ENCODE results near the gene RASGEF1B.

Gene RASGEF1B

GRCh38 chr4:81508411-81509185, 36.9 kb upstream of the RASGEF1B start:
- Histone ChIP-seq H3K27me3 (ENCODE audit: control insufficient read depth in 1 of 2, insufficient read depth in 2 of 2, low read length in 2 of 2) (no peaks in the 10 kb centered on the region), H3K36me3 (ENCODE audit: insufficient read depth, low read length) (no peaks in the 10 kb centered on the region), H3K4me3 (ENCODE audit: low read depth in 1 of 2, low read length in 2 of 2) (no peak overlapping the region), H3K27ac (ENCODE audit: low read depth, low read length) (no peak overlapping the region), H3K9ac (ENCODE audit: low read length) (no peak overlapping the region), H3K4me1 (ENCODE audit: insufficient read depth, low read length) (no peaks in the 10 kb centered on the region), H3K9me3 (ENCODE audit: low read length) (no peaks in the 10 kb centered on the region)

GRCh38 chr4:81507530-81507929, 35.8 kb upstream of the RASGEF1B start:
- Histone ChIP-seq H3K36me3 (ENCODE audit: insufficient read depth, low read length) (no peaks in the 10 kb centered on the region), H3K4me1 (ENCODE audit: insufficient read depth, low read length) (no peaks in the 10 kb centered on the region), H3K4me3 (ENCODE audit: low read depth in 1 of 2, low read length in 2 of 2) (no peak overlapping the region), H3K27me3 (ENCODE audit: control insufficient read depth in 1 of 2, insufficient read depth in 2 of 2, low read length in 2 of 2) (no peaks in the 10 kb centered on the region), H3K27ac (ENCODE audit: low read depth, low read length) (no peak overlapping the region), H3K9me3 (ENCODE audit: low read length) (no peaks in the 10 kb centered on the region), H3K9ac (ENCODE audit: low read length) (no peak overlapping the region)

DNA sequence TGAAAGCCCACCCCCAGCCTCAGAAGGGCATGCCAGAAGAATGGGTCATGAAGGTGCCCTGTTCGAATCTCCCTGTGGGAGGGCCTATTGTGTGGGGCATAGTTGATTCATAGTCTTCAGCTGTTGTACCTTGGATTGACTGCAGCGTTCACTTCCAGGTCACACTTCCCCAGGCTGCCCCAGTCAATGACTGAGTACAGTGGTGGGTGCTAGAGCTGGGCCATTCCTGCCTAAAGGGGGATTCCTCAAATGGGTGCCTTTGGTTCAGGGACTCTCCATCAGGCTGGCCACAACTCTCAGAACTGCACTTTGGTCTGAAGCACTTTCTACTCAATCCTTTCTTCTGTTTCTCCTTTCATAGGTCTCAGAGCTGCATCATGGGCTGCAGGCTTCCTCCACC, 35.0 kb upstream of the RASGEF1B start:
- Histone ChIP-seq H3K9me3 (ENCODE audit: low read length) (no peaks in the 10 kb centered on the region), H3K4me1 (ENCODE audit: insufficient read depth, low read length) (no peaks in the 10 kb centered on the region), H3K36me3 (ENCODE audit: insufficient read depth, low read length) (no peaks in the 10 kb centered on the region), H3K27me3 (ENCODE audit: control insufficient read depth in 1 of 2, insufficient read depth in 2 of 2, low read length in 2 of 2) (no peaks in the 10 kb centered on the region), H3K9ac (ENCODE audit: low read length) (no peak overlapping the region), H3K4me3 (ENCODE audit: low read depth in 1 of 2, low read length in 2 of 2) (no peak overlapping the region), H3K27ac (ENCODE audit: low read depth, low read length) (no peak overlapping the region)

GRCh38 chr4:81505726-81506125, 34.0 kb upstream of the RASGEF1B start:
- Histone ChIP-seq H3K4me3 (ENCODE audit: low read depth in 1 of 2, low read length in 2 of 2) (no peak overlapping the region), H3K4me1 (ENCODE audit: insufficient read depth, low read length) (no peaks in the 10 kb centered on the region), H3K27ac (ENCODE audit: low read depth, low read length) (no peak overlapping the region), H3K9ac (ENCODE audit: low read length) (no peak overlapping the region), H3K9me3 (ENCODE audit: low read length) (no peaks in the 10 kb centered on the region), H3K36me3 (ENCODE audit: insufficient read depth, low read length) (no peaks in the 10 kb centered on the region), H3K27me3 (ENCODE audit: control insufficient read depth in 1 of 2, insufficient read depth in 2 of 2, low read length in 2 of 2) (no peaks in the 10 kb centered on the region)

DNA sequence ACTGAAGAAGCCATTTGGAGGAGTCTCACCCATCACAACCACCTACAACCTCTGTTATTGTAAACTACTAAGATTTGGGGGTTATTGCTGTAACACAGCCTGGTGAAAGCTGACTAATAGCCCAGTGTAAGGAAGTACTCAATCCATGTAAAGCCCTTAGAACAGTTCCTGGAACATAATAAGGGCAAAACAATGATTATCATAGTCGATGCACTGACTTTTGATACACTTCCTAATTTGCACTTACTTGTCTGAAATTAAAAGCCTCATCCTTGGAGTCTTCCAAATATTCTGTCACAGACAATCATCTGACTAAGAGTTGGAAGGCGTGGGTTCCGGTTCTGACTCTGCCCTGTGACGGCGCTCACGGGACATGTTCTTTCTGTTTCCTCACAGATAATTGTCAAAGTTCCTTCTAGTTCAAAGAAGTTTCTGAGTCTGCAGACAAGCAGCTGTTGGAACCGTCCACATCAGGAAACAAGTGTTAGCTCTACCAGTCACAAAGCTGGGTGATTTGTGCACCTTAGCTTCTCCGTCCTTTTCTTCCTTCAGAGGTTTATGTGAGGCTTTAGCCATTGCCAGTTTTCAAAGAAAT, 33.4 kb upstream of the RASGEF1B start:
- H3K9me3 ChIP-seq (ENCODE audit: low read length): no peaks in the 10 kb centered on the region
- no peaks in the 10 kb centered on the region for H3K36me3 ChIP-seq (ENCODE audit: insufficient read depth, low read length)
- H3K9ac ChIP-seq (ENCODE audit: low read length): no peak overlapping the region
- H3K27me3 ChIP-seq (ENCODE audit: control insufficient read depth in 1 of 2, insufficient read depth in 2 of 2, low read length in 2 of 2): no peaks in the 10 kb centered on the region
- no peak overlapping the region for H3K4me3 ChIP-seq (ENCODE audit: low read depth in 1 of 2, low read length in 2 of 2)
- H3K27ac ChIP-seq (ENCODE audit: low read depth, low read length): no peak overlapping the region
- H3K4me1 ChIP-seq (ENCODE audit: insufficient read depth, low read length): no peaks in the 10 kb centered on the region

DNA sequence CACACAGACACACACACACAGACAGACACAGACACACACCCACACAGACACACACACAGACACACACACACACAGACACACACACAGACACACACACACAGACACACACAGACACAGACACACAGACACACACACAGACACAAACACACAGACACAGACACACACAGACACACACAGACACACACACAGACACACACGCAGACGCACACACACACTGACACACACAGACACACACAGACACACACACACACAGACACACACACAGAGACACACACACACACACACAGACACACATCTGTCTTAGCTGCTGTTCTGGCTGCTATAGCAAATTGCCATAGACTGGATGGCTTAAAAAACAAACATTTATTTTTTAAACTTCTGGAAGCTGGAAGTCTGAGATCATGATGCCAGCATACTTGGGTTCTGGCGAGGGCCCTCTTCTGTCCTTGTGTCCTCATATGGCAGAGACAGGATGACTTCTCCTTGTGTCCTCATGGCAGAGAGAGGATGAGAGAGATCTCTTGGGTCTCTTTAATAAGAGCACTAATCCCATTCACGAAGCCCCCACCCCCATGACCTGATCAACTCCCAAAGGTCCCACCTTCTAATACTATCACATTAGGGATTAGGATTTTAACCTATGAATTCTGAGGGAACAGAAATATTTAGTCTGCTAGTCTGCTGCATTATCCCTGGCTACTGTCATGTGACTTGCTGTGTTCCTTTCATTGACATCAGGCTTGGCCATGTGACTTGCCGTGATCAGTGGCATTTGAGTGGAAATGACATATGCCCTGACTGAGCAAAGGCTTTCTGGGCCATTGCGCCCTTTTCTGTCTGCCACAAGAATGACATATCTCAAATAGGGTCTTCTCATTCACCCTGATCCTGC, 32.7 kb upstream of the RASGEF1B start:
- Histone ChIP-seq H3K9me3 (ENCODE audit: low read length) (no peaks in the 10 kb centered on the region), H3K4me3 (ENCODE audit: low read depth in 1 of 2, low read length in 2 of 2) (no peak overlapping the region), H3K9ac (ENCODE audit: low read length) (no peak overlapping the region)

GRCh38 chr4:81503586-81503985, 31.9 kb upstream of the RASGEF1B start:
- H3K27ac ChIP-seq (ENCODE audit: low read depth, low read length): no peak overlapping the region
- H3K27me3 ChIP-seq (ENCODE audit: control insufficient read depth in 1 of 2, insufficient read depth in 2 of 2, low read length in 2 of 2): no peaks in the 10 kb centered on the region
- H3K4me1 ChIP-seq (ENCODE audit: insufficient read depth, low read length): no peaks in the 10 kb centered on the region
- no peak overlapping the region for H3K4me3 ChIP-seq (ENCODE audit: low read depth in 1 of 2, low read length in 2 of 2)
- no peak overlapping the region for H3K9ac ChIP-seq (ENCODE audit: low read length)
- no peaks in the 10 kb centered on the region for H3K36me3 ChIP-seq (ENCODE audit: insufficient read depth, low read length)
- H3K9me3 ChIP-seq (ENCODE audit: low read length): no peaks in the 10 kb centered on the region

More for the DNA sequence above, 32.7 kb upstream of the RASGEF1B start:
- H3K36me3 ChIP-seq (ENCODE audit: insufficient read depth, low read length): no peaks in the 10 kb centered on the region
- no peaks in the 10 kb centered on the region for H3K27me3 ChIP-seq (ENCODE audit: control insufficient read depth in 1 of 2, insufficient read depth in 2 of 2, low read length in 2 of 2)
- H3K4me1 ChIP-seq (ENCODE audit: insufficient read depth, low read length): no peaks in the 10 kb centered on the region
- H3K27ac ChIP-seq (ENCODE audit: low read depth, low read length): no peak overlapping the region

DNA sequence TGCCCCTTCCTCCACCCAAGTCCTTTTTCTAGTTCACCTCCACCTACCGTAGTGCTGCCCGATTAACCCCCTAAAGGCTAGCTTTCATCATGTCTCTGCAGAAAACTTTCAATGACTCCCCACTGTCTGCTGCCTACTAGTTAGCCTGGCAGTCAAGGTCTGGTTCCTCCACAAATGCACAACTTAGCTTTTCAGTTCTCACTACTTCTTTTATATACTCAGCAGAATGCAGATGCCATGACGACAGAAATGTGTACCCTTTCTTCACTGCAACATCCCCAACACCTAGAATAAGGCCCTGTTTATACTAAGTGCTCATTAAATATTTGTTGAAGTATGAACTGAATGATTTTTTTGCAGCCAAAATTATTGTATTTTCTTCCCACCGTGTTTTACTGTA, 30.9 kb upstream of the RASGEF1B start:
- Histone ChIP-seq H3K4me1 (ENCODE audit: insufficient read depth, low read length) (no peaks in the 10 kb centered on the region), H3K9me3 (ENCODE audit: low read length) (no peaks in the 10 kb centered on the region), H3K27ac (ENCODE audit: low read depth, low read length) (no peak overlapping the region), H3K4me3 (ENCODE audit: low read depth in 1 of 2, low read length in 2 of 2) (no peak overlapping the region), H3K36me3 (ENCODE audit: insufficient read depth, low read length) (no peaks in the 10 kb centered on the region), H3K9ac (ENCODE audit: low read length) (no peak overlapping the region), H3K27me3 (ENCODE audit: control insufficient read depth in 1 of 2, insufficient read depth in 2 of 2, low read length in 2 of 2) (no peaks in the 10 kb centered on the region)

- Histone ChIP-seq H3K4me3 (ENCODE audit: low read depth in 1 of 2, low read length in 2 of 2) (no peak overlapping the region), H3K36me3 (ENCODE audit: insufficient read depth, low read length) (no peaks in the 10 kb centered on the region), H3K27ac (ENCODE audit: low read depth, low read length) (no peak overlapping the region)
Observed at GRCh38 chr4:81499840-81500239, 28.1 kb upstream of the RASGEF1B start.

DNA sequence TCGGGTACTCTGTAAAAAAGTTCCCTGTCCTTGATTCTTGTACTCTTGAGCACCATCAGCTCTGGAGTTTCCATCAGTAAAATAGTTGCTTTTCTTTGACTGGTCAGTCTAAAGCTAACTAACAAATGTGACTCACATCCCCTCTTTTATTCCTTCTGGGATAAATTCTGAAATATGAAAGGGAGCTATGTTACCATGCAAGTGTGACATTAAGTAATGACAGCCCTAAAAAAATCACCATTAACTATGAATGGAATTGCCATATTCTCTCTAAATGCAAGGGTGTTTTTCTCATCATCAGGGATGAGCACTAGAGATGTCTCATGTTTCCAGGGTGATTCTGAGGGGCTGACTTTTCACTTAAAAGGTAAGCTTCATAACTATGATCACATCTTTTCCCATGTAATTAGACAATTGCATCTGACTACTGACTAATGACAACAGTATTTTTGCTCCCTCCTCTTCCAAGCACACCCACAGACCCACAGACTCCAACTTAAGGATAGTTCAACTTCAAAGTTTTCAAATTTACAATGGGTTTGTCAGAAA, 26.9 kb upstream of the RASGEF1B start:
- no peaks in the 10 kb centered on the region for H3K4me1 ChIP-seq (ENCODE audit: insufficient read depth, low read length)
- no peaks in the 10 kb centered on the region for H3K36me3 ChIP-seq (ENCODE audit: insufficient read depth, low read length)
- no peaks in the 10 kb centered on the region for H3K27me3 ChIP-seq (ENCODE audit: control insufficient read depth in 1 of 2, insufficient read depth in 2 of 2, low read length in 2 of 2)
- H3K9ac ChIP-seq (ENCODE audit: low read length): no peak overlapping the region
- no peak overlapping the region for H3K27ac ChIP-seq (ENCODE audit: low read depth, low read length)
- no peaks in the 10 kb centered on the region for H3K9me3 ChIP-seq (ENCODE audit: low read length)
- H3K4me3 ChIP-seq (ENCODE audit: low read depth in 1 of 2, low read length in 2 of 2): no peak overlapping the region

More at GRCh38 chr4:81499840-81500239, 28.1 kb upstream of the RASGEF1B start:
- Histone ChIP-seq H3K4me1 (ENCODE audit: insufficient read depth, low read length) (no peaks in the 10 kb centered on the region), H3K9ac (ENCODE audit: low read length) (no peak overlapping the region), H3K9me3 (ENCODE audit: low read length) (no peaks in the 10 kb centered on the region), H3K27me3 (ENCODE audit: control insufficient read depth in 1 of 2, insufficient read depth in 2 of 2, low read length in 2 of 2) (no peaks in the 10 kb centered on the region)

DNA sequence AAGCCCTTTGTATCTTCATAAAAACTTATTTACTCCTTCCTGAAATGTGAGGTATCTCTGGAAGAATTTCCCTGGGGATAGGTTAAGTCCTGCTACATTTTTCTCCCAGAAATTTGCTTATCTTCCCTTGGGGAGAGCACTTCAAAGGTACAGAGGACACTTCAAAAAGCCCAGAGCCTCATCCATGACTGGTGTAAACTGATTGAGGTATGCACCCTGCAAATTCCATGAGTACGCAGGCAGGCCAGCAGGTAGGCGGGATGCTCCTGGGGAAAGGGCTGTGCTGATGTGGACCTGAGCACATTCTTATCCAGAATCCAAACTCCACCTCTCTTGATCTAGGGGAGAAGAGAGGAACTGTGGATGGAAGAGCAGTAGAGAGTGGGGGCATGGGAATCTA, 26.3 kb upstream of the RASGEF1B start:
- Histone ChIP-seq H3K9ac (ENCODE audit: low read length) (no peak overlapping the region), H3K27ac (ENCODE audit: low read depth, low read length) (no peak overlapping the region), H3K4me3 (ENCODE audit: low read depth in 1 of 2, low read length in 2 of 2) (no peak overlapping the region), H3K27me3 (ENCODE audit: control insufficient read depth in 1 of 2, insufficient read depth in 2 of 2, low read length in 2 of 2) (no peaks in the 10 kb centered on the region), H3K36me3 (ENCODE audit: insufficient read depth, low read length) (no peaks in the 10 kb centered on the region), H3K4me1 (ENCODE audit: insufficient read depth, low read length) (no peaks in the 10 kb centered on the region), H3K9me3 (ENCODE audit: low read length) (no peaks in the 10 kb centered on the region)

Measured in muscle layer of colon (tissue), 2 donors.